HG03342 (cell line): ENCODE measurements around the gene LRRC8C.
A peak's percentile ranks its signal among the peaks of the same experiment; 100 is the strongest.
"Not testable (repeated sequence)": the region's sequence is repeated elsewhere in the genome, so short reads cannot be mapped to it uniquely, and the experiment has no call there.

ENCODE experiments used
- ATAC-seq: cut with Tn5 transposase; IDR thresholded peaks from one replicate; pipeline ENCODE4 v1.9.1; 2021; ENCODE audit warnings: mild to moderate bottlenecking, moderate library complexity; ENCODE audit not compliant: unreplicated experiment

Gene LRRC8C

GRCh38 chr1:89607586-89608318 is 25.2 kb upstream of the LRRC8C start:
- ATAC-seq, result no peak

GRCh38 chr1:89608319-89608983 is 24.5 kb upstream of the LRRC8C start:
- ATAC-seq, result no peak

- ATAC-seq, result no peak
Observed at GRCh38 chr1:89608984-89609725, 23.8 kb upstream of the LRRC8C start.

- no peak for ATAC-seq
Observed at GRCh38 chr1:89609781-89610456, 23.0 kb upstream of the LRRC8C start.

- no peak for ATAC-seq
Observed at GRCh38 chr1:89610457-89611011, 22.4 kb upstream of the LRRC8C start.

- peak; percentile 95 for ATAC-seq
Observed at GRCh38 chr1:89611721-89612120, 21.2 kb upstream of the LRRC8C start.

- no peak for ATAC-seq
Observed at GRCh38 chr1:89613928-89614327, 19.0 kb upstream of the LRRC8C start.

GRCh38 chr1:89615676-89616598 is 17.0 kb upstream of the LRRC8C start:
- no peak for ATAC-seq

GRCh38 chr1:89616844-89617627 is 15.9 kb upstream of the LRRC8C start:
- no peak for ATAC-seq

- no peak for ATAC-seq
Observed at GRCh38 chr1:89620664-89621063, 12.3 kb upstream of the LRRC8C start.

- ATAC-seq, result no peak
Observed at GRCh38 chr1:89622895-89623294, 10.0 kb upstream of the LRRC8C start.

- ATAC-seq, result no peak
Observed at GRCh38 chr1:89624314-89624713, 8.6 kb upstream of the LRRC8C start.

GRCh38 chr1:89624715-89625323 is 8.1 kb upstream of the LRRC8C start:
- no peak for ATAC-seq

GRCh38 chr1:89627596-89627962 is 5.3 kb upstream of the LRRC8C start:
- no peak for ATAC-seq

- no peak for ATAC-seq
Observed at GRCh38 chr1:89629146-89629545, 3.8 kb upstream of the LRRC8C start.

GRCh38 chr1:89629600-89629999 is 3.3 kb upstream of the LRRC8C start:
- not testable (repeated sequence) for ATAC-seq

GRCh38 chr1:89630048-89630447 is 2.9 kb upstream of the LRRC8C start:
- no peak for ATAC-seq

- ATAC-seq, result no peak
Observed at GRCh38 chr1:89631816-89632656, 884 bp upstream of the LRRC8C start.
